Stimulated activated CD8-positive, alpha-beta memory T cell treated with anti-CD3 and anti-CD28 coated beads, Interleukin-2, amount 100 ng/mL, for 48 hours (primary cell): ENCODE data around the gene MAMDC2.
"Not testable (repeated sequence)": the region's sequence is repeated elsewhere in the genome, so short reads cannot be mapped to it uniquely, and the experiment has no call there.

Experiments
- DNase-seq, 2 donors: peaks; one replicate each; pipeline ENCODE4 v3.0.0-alpha.2; 2020; ENCODE audit warnings: low read depth in 2 of 2

Gene MAMDC2

DNA sequence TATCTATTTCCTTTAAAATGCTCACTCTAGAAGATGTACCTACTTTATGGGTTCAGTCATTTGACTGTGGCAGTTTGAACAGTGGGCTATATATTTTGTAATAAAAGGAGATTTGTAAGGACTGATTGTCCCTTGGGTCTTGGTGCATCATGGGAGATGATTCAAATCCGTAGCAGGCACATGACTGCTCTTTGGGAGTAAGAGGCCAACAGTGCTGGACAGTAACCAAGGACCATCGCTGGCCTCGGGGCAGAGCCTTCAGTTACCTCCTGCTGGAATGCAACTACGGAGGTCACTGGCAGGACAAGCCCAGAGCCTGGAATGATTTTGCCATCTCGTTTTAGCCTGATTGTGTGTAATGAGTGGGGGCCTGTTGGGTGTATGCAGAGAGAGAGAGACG lies 7.0 kb upstream of the MAMDC2 start:
- no peak for DNase-seq

DNA sequence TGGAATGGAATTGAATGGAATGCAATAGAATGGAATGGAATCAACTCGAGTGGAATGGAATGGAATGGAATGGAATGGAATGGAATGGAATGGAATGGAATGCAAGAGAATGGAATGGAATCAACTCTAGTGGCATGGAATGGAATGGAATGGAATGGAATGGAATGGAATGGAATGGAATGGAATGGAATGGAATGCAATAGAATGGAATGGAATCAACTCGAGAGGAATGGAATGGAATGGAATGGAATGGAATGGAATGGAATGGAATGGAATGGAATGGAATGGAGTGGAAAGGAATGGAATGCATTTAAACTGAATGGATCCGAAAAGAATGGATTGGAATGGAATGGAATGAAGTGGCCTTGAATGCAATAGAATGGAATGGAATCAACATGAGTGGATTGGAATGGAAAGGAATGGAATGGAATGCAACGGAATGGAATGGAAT lies 5.5 kb upstream of the MAMDC2 start:
- DNase-seq = not testable (repeated sequence)

GRCh38 chr9:70040376-70040903 lies 3.2 kb upstream of the MAMDC2 start:
- DNase-seq = no peak

- no peak for DNase-seq
These were observed 1.0 kb upstream of the MAMDC2 start for GRCh38 chr9:70042461-70043215.

DNA sequence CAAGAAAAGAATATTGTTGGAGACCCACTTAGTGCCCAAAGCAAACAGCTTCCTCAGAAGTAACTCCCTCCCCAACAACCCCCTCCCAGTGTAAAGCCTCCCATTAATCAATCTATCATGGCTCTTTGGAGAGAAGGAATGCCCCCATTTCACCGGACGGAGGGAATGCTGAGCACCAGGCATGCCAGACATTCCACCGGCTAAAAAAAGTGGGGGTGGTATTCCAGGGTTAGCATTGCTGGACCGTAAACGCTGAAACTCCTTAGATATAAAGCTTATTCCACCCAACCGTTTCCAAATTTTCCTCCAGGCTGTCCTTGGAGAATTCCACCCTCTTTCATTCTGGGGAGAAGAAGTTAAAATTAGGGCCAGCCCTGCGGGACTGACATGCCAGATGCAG lies 363 bp upstream of the MAMDC2 start:
- no peak for DNase-seq

GRCh38 chr9:70044490-70045307 lies 1.1 kb downstream of the MAMDC2 start:
- no peak for DNase-seq

DNA sequence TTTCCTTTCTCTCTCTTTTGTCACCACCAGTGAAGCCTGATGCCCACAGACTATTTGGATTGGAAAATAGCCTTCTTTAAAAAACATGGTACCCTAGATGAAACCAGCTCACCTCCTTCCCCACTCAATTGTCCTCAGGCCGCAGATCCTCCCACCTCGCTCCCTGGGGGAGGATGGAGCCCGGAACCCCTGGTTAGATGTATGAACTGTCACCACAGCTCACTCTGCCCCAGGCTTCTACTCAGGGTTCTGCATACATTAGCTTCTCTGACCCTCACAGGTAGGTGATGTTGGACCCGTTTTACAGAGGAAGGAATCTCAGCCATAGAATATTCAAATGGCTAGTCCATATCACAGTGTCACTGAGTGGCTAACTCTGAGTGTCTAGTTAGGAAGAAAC lies 1.8 kb downstream of the MAMDC2 start:
- DNase-seq = no peak

DNA sequence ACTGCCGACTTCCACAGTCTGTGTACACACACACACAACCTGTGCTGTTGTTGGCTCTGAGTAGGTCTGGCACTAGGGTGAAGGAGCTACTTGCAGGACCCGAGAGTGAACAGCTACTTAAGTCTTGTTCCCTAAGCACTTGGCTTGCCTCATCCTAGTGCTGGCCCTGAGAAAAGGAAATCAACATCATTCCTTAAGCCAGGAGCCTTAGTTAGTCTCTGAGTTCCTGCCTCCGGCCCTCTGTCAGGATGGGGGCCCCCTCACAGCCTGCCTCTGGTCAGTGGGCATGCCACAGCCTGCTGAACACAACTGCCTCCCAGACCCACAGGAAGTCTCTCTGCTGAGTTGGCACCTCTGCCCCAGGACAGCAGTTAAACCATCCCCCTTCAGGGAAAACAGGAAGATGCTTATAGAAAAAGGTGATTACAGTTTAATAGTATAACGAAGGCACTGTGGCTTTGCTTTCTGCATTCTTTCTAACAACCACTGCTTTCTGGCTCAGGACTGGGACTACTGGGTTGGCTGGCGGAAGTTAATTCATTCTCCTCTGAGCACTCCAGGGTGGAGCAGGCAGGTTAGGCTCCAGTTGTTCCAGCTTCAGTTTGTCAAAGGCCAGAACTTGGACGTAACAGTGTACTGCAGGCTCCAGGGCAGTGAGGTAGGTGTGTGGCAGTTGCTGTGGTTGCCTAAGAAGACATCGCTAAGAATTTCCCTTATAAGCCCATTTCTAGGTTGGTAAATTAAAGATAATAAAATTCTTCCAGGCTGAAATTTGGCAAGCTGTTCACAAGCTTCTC lies 2.8 kb downstream of the MAMDC2 start:
- no peak for DNase-seq

DNA sequence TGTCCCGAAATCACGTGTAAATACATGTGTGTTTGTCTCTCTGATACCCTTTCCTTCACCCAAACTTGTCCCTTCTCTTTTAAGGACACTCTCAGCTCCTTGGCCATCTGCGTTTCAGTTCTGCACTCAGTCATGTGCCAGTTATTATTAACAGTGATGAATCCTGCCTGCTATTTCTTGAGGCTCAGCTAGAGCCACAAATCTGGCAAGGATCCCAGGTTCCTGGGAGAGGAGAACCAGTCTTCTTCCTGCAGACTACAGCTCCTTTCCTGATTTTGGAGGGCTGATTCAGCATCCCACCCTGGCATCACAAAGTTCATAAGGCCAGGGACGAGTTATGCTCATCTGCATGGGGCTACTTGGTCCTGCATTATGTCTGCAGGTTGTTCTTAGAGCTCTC lies 5.6 kb downstream of the MAMDC2 start:
- no peak for DNase-seq

GRCh38 chr9:70049672-70050271 lies 6.1 kb downstream of the MAMDC2 start:
- no peak for DNase-seq

DNA sequence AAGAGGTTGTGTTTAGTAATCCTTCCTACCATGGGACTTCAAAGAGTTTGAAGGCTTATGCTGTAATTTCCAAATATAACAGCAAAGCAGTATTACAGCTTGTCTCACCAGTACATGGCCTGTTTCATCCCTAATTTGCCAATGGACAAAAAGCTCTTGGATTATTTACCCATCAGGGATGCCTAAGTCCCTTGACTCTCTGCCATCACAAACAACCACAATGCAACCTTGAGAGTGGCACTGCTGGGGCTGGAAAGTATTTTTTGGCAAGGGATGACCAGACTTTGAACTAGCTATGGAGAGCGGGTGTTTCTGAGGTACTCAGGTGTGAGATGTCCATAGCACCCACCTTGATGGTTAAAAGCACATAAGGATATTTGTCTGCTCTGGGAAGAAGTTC lies 9.1 kb downstream of the MAMDC2 start:
- DNase-seq = no peak

DNA sequence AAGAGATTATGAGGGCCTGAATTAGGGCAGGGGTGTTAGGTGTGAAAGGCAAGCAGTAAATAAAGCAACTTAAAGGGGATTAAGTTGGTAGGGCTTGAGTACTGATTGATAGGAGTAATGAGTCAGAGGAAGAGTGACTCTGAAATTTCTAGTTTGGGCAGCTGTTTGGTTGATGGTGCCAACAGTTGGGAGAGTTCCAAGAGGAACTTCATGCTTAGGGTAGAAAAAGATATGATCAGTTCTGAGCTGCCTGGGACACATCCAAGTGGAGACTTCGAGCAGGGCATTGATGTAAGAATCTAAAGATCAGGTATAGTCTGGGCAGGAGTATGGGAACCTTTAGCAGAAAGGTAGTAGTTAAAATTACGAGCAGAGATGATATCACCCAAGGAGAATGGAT lies 10.2 kb downstream of the MAMDC2 start:
- no peak for DNase-seq

GRCh38 chr9:70054521-70054920 lies 10.9 kb downstream of the MAMDC2 start:
- no peak for DNase-seq

DNA sequence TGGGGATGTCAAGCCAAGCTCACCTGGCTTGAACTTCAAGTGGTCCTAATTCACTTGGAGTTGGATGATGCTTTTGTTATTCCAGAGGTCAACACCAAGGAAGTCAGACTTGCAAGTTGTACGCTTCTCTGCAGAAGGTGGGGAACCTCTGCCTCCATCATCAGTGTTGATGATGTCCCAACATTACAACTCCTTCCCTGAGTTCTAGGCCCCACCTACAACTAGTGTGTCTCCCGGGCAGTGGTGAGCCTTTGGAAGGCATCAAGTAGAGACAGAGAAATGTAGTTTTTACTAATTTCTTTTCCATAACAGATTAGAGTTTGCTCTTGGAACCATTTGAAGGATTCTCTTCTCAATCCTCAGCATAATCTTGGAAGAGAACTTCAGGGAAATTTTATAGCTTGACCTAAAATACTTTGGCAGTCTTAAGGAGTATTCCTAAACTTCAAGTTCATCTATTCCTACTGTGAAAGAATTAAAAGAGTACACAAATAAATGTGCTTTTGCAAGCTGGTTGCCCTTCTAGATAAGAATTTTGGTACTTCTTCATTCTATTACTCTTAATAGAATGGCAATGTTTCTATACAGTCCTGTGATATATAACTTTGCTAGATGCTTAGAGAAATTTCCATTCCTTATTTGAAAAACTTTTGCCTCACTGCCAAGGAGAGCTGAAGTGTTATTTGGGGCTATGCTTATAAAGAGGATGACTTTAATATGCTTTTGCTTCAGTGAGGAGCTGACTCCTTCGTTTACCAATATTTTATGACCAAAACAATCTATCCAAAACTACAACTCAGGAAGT lies 12.0 kb downstream of the MAMDC2 start:
- no peak for DNase-seq

GRCh38 chr9:70056211-70056944 lies 12.7 kb downstream of the MAMDC2 start:
- DNase-seq = no peak

DNA sequence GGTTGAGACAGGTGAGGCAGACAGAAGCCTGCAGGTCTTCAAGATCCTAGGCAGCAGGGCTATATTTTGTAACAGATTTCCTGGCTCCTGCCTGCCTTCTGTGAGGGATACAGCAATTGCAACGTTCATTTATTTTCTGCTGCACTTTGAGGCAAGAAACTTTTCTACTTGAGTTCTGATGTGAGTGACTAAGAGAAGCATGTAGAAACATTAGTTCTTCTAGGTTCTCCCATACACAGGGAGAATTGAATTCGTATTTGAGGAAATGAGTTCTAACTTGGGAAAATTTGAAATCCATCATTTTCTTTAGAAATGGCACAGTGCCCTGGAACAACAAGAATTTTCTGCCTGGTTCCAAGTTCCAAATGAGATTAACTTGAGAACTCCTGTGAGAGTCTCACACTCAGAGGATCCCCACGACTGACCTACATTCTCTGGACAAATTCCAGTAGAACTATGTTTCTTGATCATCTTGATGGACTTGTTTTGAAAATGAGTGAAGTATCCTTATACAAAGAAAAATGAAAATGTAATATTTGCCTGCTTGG lies 15.0 kb downstream of the MAMDC2 start:
- DNase-seq = no peak

GRCh38 chr9:70060148-70060882 lies 16.7 kb downstream of the MAMDC2 start:
- no peak for DNase-seq

DNA sequence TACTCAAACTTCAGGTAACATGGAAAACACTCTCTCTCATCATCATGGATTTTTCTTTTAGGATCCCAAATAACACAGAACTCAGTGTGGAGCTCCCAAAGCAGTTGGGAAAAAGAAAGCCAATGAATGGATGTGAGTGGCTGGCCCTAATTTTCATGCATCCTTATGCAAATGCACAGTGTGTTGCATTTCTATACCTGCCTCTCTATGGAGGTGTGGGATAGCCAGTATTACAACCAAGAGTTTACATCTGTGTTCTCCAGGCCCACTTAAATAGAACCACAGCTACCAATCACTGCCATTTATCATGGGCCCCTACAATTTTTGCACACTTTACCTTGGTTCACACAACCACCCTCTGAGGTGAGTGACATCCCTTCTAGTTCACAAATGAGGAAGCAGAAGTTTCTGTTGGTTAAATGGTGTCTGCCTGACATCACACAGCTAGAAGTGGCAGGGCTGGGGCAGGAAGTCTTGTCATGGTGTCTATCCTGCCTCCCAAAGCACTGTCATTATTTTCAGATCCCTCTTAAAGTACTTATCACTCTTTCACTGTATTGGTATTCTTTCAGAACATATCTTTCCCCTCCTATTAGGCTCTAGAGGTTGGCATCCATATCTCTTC lies 17.3 kb downstream of the MAMDC2 start:
- no peak for DNase-seq

DNA sequence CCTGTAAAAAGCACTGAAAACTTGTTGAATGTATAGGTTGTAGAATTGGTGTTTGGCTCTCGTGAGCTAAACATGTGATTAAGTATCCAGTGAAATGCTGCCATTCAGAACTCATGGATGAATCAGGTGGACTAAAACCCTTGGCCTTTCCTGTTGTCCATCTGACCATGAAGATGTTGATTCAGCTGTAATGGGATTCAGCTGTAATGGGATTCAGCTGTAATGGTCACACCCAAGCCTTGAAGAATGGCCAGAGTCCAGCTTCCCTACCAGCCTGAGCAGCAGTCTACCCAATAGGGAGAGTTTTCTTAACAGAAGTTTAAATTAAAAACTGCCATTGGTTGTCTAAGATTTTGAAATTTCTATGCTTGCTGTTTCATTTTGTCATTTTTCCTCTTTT lies 18.1 kb downstream of the MAMDC2 start:
- no peak for DNase-seq
